ENCODE results near the gene TLE4. TPM values are rescaled to one million over a fixed set of nuclear protein-coding genes. Genes with fewer than 3 reads are reported as not detected.
A peak's percentile ranks its signal among the peaks of the same experiment; 100 is the strongest.

The TLE4 gene
- total and polyA plus RNA-seq, 2 of the 4 experiments (the other 2 are of a cell fraction) = 68.0 to 78.1 TPM

DNA sequence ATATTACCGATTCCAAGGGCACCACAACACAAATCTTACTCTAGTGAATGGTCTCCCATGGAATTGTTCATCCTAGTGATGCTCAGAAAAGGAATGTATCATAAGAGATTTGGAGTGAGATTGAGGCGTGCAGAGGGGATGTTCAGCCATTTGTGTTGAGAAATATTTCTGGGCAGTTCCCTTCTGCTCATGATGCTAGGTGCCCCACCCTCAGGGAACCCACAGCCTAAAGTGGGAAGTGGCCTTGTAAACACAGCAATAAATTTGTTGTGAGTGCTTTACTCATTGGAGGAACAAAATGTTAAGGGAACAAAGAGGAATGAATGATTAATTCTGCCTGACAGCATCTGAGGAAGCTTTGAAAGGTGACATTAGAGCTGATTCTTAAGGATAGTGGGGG lies 129.9 kb downstream of the TLE4 start:
- no peaks in the 10 kb centered on the region; the same call in 1 of the 2 replicates for H3K4me1 ChIP-seq (ENCODE audit: control insufficient read depth, insufficient read depth, low read length)
- in situ Hi-C loops (cut with MboI; ENCODE audit: low sequenced_read_pairs) (no loop called here), dilution Hi-C loops (cut with HindIII; ENCODE audit: low sequenced_read_pairs, unreplicated experiment) (no loop called here), intact Hi-C loops (cut with micrococcal nuclease) (no loop called here)
- H3K4me2 ChIP-seq (ENCODE audit: low read depth, low read length) = no peak overlapping the region
- H3K23ac ChIP-seq (ENCODE audit: low read depth, low read length) = no peak overlapping the region
- H3K56ac ChIP-seq (ENCODE audit: extremely low read depth, insufficient read depth, low read length) = no peak overlapping the region
- no peak overlapping the region for H2BK120ac ChIP-seq (ENCODE audit: low read depth, low read length)
- no peak overlapping the region for H2BK5ac ChIP-seq (ENCODE audit: low read depth, low read length, poor library complexity, severe bottlenecking)
- H2BK20ac ChIP-seq (ENCODE audit: low read depth, low read length) = no peak overlapping the region
- no peak overlapping the region for H3K14ac ChIP-seq (replicated peaks; ENCODE audit: low read depth, low read length)
- H3K9ac ChIP-seq (ENCODE audit: low read depth, low read length) = no peak overlapping the region
- H2BK15ac ChIP-seq (ENCODE audit: low read depth, low read length) = no peak overlapping the region
- no peak overlapping the region for H2AK5ac ChIP-seq (ENCODE audit: low read depth, low read length)
- H3K4me3 ChIP-seq (ENCODE audit: insufficient read depth, low read depth, low read length) = no peak overlapping the region
- H3K79me1 ChIP-seq (ENCODE audit: low read depth in 1 of 2, low read length in 2 of 2) = peaks cover 27 to 39% of the 10 kb centered on the region in 2 experiments
- ATAC-seq (ENCODE audit: low read depth) = no peak
- no peak overlapping the region for H2AFZ ChIP-seq (replicated peaks; ENCODE audit: low read length, poor library complexity)
- peaks cover 8% of the 10 kb centered on the region; the same call in 1 of the 2 replicates for H3K36me3 ChIP-seq (ENCODE audit: control insufficient read depth, insufficient read depth, low read length)
- no peak overlapping the region for H3K27ac ChIP-seq (ENCODE audit: insufficient read depth, low read length)
- H3K9me3 ChIP-seq (ENCODE audit: control insufficient read depth, insufficient read depth, low read length) = no peaks in the 10 kb centered on the region
- no peaks in the 10 kb centered on the region for H3K27me3 ChIP-seq (ENCODE audit: control insufficient read depth, insufficient read depth, low read length)
- no peak overlapping the region for H4K5ac ChIP-seq (ENCODE audit: low read depth, low read length)
- CTCF ChIA-PET = no interaction called here
- H2AK9ac ChIP-seq (replicated peaks; ENCODE audit: low read depth, low read length, poor library complexity) = peak overlapping the region; percentile 30
- no peak overlapping the region for H3K4ac ChIP-seq (ENCODE audit: low read depth, low read length)
- no peak overlapping the region for H3K18ac ChIP-seq (ENCODE audit: low read depth, low read length)
- 100% methylated on average over 1 of the region's 2 CpGs; no CpG with 5 or more reads in 1 of the 2 experiments for WGBS, 2 experiments (ENCODE audit: extremely low coverage in 2 of 2, insufficient read length in 1 of 2)
- DNase-seq = no peak
- H4K8ac ChIP-seq (ENCODE audit: low read depth in 2 of 2, low read length in 2 of 2) = no peak overlapping the region
- no TSS peak for BruUV-seq (replicated peaks)
- H3K9me1 ChIP-seq (ENCODE audit: insufficient read depth, low read length) = no peaks in the 10 kb centered on the region; the same call in 1 of the 2 replicates
- TF ChIP-seq NFE2L2 (IDR thresholded peaks at IDR 0.05; ENCODE audit: low read depth, low read length) = no peak
- no peak for TF ChIP-seq MAFK (IDR thresholded peaks at IDR 0.05; ENCODE audit: low read depth, low read length)
- TF ChIP-seq MXI1 (IDR thresholded peaks at IDR 0.05; ENCODE audit: borderline replicate concordance, low read depth, low read length) = no peak
- TF ChIP-seq, protein P1, sequence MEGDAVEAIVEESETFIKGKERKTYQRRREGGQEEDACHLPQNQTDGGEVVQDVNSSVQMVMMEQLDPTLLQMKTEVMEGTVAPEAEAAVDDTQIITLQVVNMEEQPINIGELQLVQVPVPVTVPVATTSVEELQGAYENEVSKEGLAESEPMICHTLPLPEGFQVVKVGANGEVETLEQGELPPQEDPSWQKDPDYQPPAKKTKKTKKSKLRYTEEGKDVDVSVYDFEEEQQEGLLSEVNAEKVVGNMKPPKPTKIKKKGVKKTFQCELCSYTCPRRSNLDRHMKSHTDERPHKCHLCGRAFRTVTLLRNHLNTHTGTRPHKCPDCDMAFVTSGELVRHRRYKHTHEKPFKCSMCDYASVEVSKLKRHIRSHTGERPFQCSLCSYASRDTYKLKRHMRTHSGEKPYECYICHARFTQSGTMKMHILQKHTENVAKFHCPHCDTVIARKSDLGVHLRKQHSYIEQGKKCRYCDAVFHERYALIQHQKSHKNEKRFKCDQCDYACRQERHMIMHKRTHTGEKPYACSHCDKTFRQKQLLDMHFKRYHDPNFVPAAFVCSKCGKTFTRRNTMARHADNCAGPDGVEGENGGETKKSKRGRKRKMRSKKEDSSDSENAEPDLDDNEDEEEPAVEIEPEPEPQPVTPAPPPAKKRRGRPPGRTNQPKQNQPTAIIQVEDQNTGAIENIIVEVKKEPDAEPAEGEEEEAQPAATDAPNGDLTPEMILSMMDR (conservative IDR thresholded peaks at IDR 0.05; ENCODE audit: low read depth, low read length) = no peak
- no peak for TF ChIP-seq RAD21 (IDR thresholded peaks at IDR 0.05; ENCODE audit: low read length)
- no peak for TF ChIP-seq BHLHE40 (IDR thresholded peaks at IDR 0.05; ENCODE audit: low read depth, low read length)
- TF ChIP-seq, protein P2, sequence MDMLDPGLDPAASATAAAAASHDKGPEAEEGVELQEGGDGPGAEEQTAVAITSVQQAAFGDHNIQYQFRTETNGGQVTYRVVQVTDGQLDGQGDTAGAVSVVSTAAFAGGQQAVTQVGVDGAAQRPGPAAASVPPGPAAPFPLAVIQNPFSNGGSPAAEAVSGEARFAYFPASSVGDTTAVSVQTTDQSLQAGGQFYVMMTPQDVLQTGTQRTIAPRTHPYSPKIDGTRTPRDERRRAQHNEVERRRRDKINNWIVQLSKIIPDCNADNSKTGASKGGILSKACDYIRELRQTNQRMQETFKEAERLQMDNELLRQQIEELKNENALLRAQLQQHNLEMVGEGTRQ (IDR thresholded peaks at IDR 0.05; ENCODE audit: low read depth, low read length) = no peak
- TF ChIP-seq POLR2A (IDR thresholded peaks at IDR 0.05; ENCODE audit: low read depth, low read length) = no peak
- no peak for TF ChIP-seq RFX5 (IDR thresholded peaks at IDR 0.05; ENCODE audit: low read depth, low read length)
- no peak for TF ChIP-seq CHD1 (IDR thresholded peaks at IDR 0.05; ENCODE audit: low read depth, low read length)
- TF ChIP-seq RCOR1 (IDR thresholded peaks at IDR 0.05; ENCODE audit: insufficient replicate concordance, low read length) = no peak
- TF ChIP-seq FOS (IDR thresholded peaks at IDR 0.05; ENCODE audit: low read depth, low read length) = no peak
- TF ChIP-seq, protein P3, sequence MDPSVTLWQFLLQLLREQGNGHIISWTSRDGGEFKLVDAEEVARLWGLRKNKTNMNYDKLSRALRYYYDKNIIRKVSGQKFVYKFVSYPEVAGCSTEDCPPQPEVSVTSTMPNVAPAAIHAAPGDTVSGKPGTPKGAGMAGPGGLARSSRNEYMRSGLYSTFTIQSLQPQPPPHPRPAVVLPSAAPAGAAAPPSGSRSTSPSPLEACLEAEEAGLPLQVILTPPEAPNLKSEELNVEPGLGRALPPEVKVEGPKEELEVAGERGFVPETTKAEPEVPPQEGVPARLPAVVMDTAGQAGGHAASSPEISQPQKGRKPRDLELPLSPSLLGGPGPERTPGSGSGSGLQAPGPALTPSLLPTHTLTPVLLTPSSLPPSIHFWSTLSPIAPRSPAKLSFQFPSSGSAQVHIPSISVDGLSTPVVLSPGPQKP (IDR thresholded peaks at IDR 0.05; ENCODE audit: borderline replicate concordance, low read depth, low read length) = no peak
- no peak overlapping the region for H4K91ac ChIP-seq (ENCODE audit: insufficient read depth, low read depth, low read length)
- POLR2A ChIA-PET (ENCODE audit: unreplicated experiment) = no interaction called here
- 0 out of 2 replicates have a peak, but pooled peaks cover 3% of the 10 kb centered on the region for H4K20me1 ChIP-seq (ENCODE audit: insufficient read depth, low read length)

Data from IMR-90 (cell line).